ENCODE measurements around the gene CXXC1. TPM values are rescaled to one million over a fixed set of nuclear protein-coding genes. Genes with fewer than 3 reads are reported as not detected.
A peak's percentile ranks its signal among the peaks of the same experiment; 100 is the strongest.
"Not testable (repeated sequence)": the region's sequence is repeated elsewhere in the genome, so short reads cannot be mapped to it uniquely, and the experiment has no call there.

CXXC1 gene
- total RNA-seq: 35.1 TPM

DNA sequence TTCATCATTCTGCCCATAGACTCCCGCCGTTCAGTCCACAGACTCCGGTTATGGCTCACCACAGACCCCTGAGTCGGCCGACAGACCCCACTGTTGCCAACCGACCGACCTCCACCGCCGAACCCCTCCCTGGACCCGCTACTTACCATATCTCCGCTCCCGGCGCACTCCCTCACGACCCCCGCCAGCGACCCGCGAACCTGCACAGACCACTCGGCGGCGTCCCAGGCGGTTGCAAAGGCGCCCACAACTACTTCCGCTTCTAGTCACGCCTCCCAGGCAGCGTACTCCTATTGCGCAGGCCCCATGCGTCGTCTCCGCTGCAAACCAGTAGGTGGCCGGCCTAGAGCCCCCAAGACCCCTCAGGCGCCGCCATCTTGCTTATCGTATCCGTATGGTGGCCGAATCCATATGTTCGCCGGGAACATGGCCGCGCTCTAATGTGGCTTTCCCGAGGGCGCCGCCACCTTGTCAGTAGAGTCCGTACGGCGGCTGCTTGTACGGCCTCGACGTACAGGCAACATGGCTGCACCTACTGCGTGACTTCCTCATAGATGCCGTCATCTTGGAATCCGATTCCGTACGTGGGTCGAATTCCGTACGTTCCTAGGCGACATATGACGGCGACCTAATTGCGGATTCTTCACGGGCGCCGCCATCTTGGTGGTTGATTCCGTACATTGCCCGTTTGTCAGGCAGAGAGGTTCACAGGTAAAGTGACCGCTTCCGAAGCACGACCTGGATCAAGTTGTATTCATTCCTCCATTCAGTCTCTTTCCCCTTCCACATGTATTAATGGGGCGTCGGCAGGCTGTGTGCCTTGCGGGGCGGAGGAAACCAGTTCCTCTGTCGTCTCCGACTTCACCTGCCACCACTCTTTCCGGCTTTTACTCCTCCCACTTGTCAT lies at the start of gene CXXC1:
TSS of gene CXXC1 (minus strand) at position 252 of the 907 bp plus-strand sequence. CDS start at position 149, 103 bp downstream.
- DNase-seq (ENCODE audit: low spot score) (peak; percentile 95), ATAC-seq (peak; percentile 94)

DNA sequence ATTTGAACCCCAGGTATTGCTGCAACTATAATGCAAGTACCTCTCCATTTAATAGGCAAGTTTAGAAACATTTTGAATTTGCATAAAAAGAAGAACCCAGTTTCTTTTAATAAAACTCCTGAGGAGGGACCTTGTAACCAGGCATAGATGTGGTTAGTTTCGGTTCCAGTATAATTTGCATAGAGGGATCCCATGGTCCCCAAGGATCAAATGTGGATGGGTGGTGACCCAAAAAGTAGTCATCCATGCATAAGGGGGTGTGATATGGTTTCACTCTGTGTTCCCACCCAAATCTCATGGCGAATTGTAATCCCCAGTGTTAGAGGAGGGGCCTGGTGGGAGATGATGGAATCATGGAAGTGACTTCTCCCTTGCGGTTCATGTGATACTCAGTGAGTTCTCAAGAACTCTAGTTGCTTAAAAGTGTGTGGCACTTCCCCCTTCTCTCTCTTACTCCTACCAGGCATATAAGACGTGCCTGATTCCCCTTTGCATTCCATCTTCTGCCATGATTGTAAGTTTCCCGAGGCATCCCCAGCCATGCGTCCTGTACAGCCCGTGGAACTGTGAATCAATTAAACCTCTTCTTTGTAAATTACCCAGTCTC lies 47.2 kb upstream of the CXXC1 start:
- no peak for ATAC-seq

DNA sequence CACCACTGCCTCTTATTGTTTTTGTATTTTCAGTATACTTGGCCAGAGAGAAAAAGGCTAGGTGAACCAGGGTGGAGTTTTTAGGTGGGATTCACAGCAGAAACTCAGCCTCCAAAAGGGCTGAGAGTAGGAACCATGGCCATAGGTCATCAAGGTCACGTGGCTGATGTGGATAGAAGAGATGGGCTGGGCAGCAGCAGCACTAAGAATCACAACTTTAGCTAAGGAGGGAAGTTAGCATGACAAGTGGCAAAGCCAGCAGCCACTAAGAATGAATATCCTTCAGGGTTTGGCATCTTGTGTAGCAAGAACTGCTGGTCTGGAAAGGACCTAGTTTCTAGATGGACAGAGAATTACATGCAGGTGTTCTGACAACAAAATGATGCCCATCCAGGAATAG lies 44.2 kb upstream of the CXXC1 start:
- ATAC-seq (no peak), DNase-seq (ENCODE audit: low spot score) (no peak)

More for the DNA sequence above, 47.2 kb upstream of the CXXC1 start:
- no peak for DNase-seq (ENCODE audit: low spot score)

DNA sequence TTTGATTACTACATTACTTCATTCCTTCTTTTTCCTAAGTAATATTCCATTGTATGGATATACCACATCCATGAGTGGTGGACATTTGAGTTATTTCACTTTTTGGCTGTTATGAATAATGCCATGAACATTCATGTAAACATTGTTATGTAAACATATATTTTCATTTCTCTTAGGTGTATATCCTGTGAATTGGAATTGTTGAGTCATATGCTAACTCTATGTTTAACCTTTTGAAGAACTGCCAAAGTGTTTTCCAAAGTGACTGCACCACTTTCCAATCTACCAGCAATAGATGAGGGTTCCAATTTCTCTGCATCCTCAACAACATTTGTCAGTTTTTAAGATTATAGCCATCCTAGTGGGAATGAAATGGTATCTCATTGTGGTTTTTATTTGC lies 42.7 kb upstream of the CXXC1 start:
- ATAC-seq: no peak
- DNase-seq (ENCODE audit: low spot score): no peak

DNA sequence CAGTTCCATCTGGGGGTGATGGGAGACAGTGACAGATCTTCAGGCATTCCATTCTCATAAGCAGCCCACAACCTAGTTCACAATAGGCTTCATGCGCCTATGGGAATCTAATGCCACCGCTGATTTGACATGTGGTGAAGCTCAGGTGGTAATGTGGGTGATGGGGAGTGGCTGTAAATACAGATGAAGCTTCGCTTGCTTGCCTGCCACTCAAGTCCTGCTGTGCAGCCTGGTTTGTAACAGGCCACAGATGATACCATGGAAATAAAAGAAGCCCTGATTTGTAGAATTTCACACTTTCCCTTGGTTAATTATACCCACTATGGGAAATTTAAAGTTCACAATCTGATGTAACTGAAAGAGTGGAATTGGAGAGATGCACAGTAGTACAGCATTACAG lies 40.5 kb upstream of the CXXC1 start:
- ATAC-seq (no peak), DNase-seq (ENCODE audit: low spot score) (no peak)

DNA sequence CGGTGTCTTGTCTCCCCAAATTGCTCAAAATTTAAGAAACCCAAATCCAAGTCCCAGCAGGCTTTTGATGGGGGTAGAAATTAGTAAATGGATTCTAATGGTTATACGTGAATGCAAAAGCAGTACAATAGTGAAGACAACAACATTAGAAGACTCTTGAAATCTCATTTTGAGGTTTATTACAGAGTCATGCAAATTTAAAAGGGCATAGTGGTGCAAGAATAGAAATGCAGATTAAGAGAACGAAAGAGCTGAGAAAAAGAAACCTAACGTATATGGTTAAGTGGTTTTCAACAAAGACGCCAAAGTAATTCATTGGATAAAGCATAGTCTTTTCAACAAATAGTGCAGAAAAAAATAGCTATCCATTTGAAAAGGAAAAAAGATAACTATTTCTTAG lies 33.2 kb upstream of the CXXC1 start:
- DNase-seq (ENCODE audit: low spot score) (no peak), ATAC-seq (no peak)

DNA sequence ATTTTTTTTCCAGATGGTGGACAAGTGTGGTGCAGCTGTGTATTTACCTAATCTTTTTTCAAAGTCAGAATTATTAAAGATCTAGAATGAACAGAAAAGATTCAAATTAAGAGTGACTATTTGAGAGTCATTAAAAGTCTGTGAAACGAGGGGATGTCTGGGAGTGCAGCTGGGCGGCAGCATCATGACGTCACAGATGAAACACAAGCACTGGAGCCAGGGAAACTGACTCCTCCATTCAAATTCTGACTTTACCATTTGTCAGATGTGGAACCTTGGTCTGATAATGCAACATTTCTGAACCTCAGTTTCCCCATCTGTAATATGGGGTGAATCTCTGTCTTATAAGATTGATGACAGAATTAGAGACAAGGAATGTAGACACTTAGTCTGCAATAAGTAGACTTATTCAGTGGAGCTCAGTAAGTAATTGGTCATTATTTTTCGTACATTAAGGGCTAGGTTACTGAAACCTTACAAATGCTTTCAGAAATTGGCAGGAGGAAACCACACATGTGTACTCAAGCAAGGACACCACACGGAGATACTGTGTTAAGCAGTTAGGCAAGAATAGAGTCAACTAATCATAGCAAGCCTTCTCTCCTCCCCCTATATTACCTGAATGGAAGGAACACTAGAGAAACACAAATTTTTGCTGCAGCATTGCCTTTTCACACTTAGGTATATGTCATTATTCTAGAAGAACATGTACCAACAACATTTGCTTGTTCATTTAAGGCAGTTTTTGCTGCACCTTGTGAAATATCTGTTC lies 27.8 kb upstream of the CXXC1 start:
- ATAC-seq: peak; percentile 76
- no peak for DNase-seq (ENCODE audit: low spot score)

DNA sequence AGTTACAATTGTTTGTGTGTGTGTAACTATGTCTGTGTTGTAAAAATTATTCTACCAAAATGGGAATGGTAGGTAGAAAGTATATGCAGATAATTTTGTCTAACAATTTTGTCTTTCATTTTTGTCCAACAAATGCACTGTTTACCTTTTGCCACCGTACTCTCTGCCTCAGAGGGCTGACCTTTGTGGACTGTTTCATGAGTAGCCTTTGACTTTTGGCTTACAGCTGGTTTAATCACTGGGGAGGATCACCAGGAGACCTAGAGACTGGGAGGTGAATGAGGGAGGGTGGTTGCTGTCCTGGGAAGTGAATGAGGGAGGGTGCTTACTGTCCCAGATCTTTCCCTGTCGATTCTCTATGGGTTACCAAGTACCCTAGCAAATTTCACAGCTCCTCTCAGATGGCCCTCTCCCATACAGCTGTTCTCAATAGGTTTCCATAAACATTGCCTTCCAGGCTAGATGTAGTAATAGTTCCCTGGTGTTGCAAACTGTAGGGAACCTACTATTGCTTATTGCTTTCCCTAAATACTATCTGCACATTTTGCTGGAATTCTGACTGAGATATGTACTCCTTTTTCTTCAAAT lies 26.5 kb upstream of the CXXC1 start:
- ATAC-seq (peak; percentile 92), DNase-seq (ENCODE audit: low spot score) (peak; percentile 72)

DNA sequence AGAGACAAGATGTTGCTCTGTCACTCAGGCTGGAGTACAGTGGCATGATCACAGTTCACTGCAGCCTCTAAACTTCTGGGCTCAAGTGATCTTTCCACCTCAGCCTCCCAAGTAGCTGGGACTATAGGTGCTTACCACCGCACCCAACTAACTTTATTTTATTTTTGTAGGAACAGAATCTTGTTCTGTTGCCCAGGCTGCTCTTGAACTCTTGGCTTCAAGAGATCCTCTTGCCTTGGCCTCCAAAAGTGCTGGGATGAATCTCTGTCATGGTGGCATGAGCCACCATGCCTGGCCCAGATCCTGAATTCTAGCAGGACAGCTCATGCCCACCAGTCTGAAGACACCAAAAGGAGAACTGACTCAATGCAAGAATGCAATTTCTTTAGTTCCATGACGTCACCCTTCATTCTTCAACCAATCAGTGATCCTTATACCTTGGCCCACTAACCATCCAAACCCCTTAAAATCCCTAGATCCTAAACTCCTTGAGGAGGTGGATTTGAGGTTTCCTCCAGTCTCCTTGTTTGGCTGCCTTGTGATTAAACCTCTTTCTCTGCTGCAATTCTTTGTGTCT lies 25.6 kb upstream of the CXXC1 start:
- no peak for ATAC-seq

DNA sequence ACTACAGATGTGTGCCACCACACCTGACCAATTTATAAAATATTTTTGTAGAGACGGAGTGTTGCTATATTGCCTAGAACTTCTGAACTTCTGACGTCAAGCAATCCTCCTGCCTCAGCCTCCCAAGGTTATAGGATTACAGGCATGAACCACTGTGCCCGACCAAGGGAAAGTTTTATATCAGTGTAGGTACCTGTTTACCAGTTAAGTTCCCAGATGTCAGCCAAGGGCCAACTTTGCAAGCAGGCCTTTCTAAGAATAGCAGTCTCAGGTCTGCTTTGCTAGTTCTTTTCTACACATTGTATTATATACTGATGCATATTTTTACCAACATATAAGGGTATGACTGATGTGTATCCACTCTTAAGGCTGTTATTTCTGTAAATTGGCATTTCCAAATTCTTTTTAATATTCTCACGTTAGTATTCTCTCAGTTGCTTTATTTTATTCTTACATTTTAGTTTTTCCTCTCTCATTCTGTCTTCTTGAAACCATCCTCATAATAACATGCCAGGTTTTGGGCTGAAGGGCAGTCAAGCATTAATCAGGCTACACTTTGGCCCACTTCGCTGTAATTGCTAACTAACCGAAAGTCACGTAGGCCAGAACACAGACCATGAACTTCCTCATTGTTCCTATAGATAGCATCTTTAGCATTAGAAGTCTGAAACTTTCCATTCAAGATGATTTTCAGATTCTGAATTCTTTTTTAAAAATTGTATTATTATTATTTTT lies 25.0 kb upstream of the CXXC1 start:
- DNase-seq (ENCODE audit: low spot score): no peak
- ATAC-seq: no peak

More for the DNA sequence above, 25.6 kb upstream of the CXXC1 start:
- no peak for DNase-seq (ENCODE audit: low spot score)

DNA sequence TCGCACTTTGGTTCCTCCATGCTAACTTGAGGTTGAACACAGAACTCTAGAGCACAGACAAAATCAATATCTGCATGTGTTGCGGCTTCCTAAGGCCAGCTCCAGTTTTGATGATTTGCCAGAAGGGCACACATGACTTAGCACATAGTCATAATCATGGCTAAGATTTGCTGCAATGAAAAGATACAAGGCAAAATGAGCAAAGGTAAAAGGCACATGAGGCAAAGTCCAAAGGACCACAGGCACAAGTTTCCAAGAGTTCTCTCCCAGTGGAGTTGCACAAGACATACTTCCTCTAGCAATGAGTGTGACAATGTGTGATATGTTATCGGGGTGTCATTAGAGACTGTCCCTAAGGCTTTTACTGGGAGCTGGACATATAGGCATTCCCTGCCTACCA lies 24.2 kb upstream of the CXXC1 start:
- ATAC-seq (no peak), DNase-seq (ENCODE audit: low spot score) (no peak)

DNA sequence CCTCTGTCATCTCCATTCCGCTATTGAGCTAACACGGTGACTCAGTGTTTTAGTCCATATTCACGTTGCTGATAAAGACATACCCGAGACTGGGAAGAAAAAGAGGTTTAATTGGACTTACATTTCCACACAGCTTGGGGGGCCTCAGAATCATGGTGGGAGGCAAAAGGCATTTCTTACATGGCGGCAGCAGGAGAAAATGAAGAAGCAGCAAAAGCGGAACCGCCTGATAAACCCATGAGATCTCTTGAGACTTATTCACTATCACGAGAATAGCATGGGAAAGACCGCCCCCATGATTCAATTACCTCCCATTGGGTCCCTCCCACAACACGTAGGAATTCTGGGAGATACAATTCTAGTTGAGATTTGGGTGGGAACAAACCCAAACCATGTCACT lies 22.6 kb upstream of the CXXC1 start:
- ATAC-seq: no peak
- DNase-seq (ENCODE audit: low spot score): no peak

DNA sequence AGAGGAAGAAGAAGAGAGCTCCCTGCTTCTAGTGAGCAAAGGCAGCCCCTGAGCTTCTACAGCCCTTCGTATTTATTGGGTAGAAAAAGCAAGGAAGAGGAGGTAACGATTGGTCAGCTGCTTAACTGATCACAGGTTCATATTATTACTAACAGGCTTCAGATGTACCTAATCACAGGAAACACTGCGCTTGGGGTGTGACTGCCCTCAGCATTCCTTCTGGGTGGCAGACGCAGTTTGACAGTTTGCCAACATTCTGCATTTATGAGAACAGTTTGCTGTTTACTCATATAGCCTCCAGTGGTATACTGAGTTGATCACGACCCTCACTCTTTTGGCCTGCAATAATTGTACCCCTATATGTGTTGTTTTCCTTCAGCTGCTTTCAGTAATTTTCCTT lies 21.4 kb upstream of the CXXC1 start:
- not testable (repeated sequence) for ATAC-seq; DNase-seq (ENCODE audit: low spot score)

DNA sequence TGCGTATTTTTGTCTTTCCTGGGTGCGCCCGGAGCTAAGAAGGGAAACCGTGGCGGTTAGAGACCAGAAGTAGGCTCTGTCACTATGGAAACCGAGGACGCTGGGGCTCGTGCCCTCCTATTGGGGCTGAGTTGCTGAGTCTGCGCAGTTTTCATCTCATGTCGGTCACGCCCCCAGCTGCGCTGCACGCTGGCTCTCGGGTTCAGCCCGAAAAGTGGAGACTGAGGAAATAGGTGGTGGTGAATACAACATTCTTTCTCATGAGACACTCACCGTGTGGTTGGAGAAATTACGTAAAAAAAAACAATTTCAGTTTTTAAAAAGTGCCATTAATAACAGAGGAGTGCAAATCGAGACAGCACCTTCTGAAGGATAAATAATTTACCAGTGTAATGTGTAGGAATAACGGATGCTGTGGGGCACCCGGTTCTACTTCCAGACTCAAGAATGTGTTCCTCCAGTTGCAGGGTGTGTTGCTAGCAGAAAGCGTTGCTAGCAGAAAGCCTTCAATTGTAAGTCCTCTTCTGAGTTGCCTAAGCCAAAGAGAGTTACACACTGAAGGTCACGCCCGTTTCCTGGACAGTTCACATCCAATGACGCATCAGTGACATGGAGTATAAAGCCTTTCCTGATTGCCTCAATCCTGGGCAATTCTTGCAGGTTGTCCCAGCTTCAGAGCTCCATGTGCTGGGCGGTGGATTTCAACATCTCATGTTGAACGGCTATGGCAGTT lies 20.4 kb upstream of the CXXC1 start:
- DNase-seq (ENCODE audit: low spot score): peak; percentile 93
- ATAC-seq: peak; percentile 94

DNA sequence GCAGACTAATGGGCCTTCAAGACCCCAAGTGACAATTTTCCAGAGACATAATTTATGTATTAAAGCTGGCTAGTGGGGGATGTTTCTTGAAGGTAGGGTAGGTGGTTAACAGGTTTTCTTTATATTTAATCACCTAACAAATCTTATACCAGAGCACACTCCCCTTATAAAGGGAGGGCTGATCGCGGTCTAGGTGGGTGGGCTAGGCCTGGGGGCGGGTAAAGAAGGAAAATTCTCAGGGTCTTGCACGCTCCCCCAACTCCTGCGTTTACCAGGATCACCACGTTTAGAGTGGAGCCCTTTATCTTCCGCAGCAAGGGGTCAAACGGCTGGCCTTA lies 19.9 kb upstream of the CXXC1 start:
- DNase-seq (ENCODE audit: low spot score): no peak

DNA sequence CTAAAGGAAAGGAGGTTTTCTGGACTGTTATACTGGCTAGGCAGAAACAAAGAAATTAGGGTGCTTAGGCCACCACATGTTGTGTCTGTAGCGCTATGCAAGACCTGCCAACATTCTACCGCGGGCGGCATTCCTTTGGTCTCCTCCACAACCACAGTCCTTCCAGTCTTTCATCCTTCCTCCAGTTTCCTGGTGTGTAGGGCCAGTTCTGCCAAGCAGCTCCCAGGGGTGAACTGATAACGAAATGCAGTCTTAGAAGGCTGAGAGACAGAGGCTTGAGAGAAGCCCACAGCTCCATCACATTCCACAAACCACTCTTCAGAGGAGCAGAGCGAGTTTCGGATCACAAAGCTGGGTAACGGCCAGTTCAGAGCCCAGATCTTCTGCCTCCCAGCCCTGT lies 19.5 kb upstream of the CXXC1 start:
- ATAC-seq (no peak), DNase-seq (ENCODE audit: low spot score) (no peak)

More for the DNA sequence above, 19.9 kb upstream of the CXXC1 start:
- ATAC-seq: no peak

DNA sequence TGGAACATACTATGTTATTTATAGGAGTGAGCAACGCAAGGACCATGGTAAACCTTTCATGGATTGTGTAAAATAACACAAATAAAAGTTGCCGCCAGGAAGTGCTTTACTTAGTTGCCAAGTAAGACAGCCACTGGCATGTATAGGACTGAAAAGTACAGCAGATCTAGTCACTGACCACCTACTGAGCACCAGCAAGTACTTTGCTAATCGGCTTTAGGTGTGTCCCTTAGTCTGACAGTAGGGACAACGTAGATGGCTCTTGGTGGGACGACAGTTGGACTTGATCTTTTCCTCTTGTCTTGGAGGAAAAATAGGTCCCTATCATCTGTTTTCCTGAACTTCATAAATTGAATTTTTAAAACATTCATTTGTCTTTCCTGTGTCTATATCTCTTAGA lies 13.6 kb upstream of the CXXC1 start:
- no peak for DNase-seq (ENCODE audit: low spot score)

DNA sequence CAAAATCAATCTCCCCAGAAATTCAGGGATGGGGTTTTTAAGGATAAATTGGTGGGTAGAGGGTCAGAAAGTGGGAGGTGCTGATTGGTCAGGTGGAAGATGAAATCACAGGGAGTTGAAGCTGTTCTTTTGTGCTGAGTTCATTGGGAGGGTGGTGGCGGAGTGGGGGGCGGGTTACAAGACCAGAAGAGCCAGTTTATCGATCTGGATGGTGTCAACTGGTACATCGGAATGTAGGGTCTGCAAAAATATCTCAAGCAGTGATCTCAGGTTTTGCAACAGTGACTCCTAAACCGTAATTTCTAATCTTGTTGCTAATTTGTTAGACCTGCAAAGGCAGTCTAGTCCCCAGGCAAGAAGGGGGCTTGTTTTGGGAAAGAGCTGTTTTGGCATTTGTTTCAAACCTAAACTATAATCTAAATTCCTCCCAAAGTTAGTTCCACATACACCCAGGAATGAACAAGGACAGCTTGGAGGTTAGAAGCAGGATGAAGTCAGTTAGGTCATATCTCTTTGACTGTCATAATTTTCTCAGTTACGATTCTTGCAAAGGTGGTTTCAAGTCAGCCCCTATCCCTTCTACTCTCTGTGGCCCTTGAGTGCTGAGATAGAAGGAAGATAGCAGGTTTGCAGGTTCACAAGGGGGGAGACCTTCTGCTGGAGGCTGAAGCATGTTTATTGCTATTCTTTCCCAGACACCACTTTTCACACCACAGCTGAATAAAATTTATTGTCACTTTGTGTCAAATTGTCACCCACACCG lies 12.3 kb upstream of the CXXC1 start:
- DNase-seq (ENCODE audit: low spot score): no peak

More for the DNA sequence above, 13.6 kb upstream of the CXXC1 start:
- ATAC-seq: no peak

More for the DNA sequence above, 12.3 kb upstream of the CXXC1 start:
- no peak for ATAC-seq

Measured in left lobe of liver (tissue), 2 donors.